AG09319 (cell line): ENCODE data around the gene TANGO6.

Source experiments
- DNase-seq: peaks from one replicate; pipeline ENCODE4 v3.0.0-alpha.2; 2010; ENCODE audit warnings: low read depth; ENCODE audit errors: extremely low read depth
- TF ChIP-seq, protein P1 (sequence below): IDR thresholded peaks from 2 replicates; pipeline ENCODE4 v1.5.1; 2011; ENCODE audit warnings: low read depth, mild to moderate bottlenecking, inconsistent platforms, low read length, moderate library complexity

TANGO6 gene

DNA sequence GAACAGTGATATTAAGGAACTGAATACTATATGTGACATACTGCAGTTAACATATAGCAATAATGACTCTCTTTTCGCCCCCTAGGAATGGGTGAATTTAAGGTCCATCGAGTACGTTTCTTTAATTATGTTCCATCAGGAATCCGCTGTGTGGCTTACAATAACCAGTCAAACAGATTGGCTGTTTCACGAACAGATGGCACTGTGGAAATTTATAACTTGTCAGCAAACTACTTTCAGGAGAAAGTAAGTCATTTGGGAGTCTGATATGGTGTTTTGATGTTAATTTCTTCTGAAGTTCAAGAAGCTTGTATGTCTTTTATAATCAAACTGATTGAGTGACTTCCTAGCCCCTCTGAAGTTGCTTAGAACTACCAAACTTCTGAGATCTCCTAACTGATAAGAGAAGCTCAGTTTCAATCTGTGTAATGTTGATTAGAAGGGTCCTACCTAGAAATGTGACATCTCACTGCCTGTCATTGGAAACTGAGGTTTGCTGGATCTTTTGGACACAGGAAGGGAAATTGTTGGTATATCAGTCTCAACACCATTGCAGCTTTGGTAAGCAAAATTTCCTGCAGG lies 290.1 kb downstream of the TANGO6 start:
- no peak for DNase-seq
- TF ChIP-seq, protein P1, sequence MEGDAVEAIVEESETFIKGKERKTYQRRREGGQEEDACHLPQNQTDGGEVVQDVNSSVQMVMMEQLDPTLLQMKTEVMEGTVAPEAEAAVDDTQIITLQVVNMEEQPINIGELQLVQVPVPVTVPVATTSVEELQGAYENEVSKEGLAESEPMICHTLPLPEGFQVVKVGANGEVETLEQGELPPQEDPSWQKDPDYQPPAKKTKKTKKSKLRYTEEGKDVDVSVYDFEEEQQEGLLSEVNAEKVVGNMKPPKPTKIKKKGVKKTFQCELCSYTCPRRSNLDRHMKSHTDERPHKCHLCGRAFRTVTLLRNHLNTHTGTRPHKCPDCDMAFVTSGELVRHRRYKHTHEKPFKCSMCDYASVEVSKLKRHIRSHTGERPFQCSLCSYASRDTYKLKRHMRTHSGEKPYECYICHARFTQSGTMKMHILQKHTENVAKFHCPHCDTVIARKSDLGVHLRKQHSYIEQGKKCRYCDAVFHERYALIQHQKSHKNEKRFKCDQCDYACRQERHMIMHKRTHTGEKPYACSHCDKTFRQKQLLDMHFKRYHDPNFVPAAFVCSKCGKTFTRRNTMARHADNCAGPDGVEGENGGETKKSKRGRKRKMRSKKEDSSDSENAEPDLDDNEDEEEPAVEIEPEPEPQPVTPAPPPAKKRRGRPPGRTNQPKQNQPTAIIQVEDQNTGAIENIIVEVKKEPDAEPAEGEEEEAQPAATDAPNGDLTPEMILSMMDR = no peak
